WI38 (cell line): ENCODE data around the gene CDKN1A.

Source experiments
- H3K4me3 ChIP-seq: 2 replicates; pipeline ENCODE4 v1.5.1; 2011; ENCODE audit warnings: low read depth, mild to moderate bottlenecking, control low read depth, low read length
- CTCF ChIP-seq: IDR thresholded peaks from 2 replicates; pipeline ENCODE4 v1.5.1; 2012; ENCODE audit warnings: low read depth, mild to moderate bottlenecking, control low read depth, low read length

The CDKN1A gene

GRCh38 chr6:36725581-36725980 is 47.1 kb downstream of the CDKN1A start:
- H3K4me3 ChIP-seq = no peak overlapping the region
- no peak for TF ChIP-seq CTCF

- no peak for TF ChIP-seq CTCF
- H3K4me3 ChIP-seq = no peak overlapping the region
These were observed 49.0 kb downstream of the CDKN1A start for GRCh38 chr6:36727505-36728021.

- no peak for TF ChIP-seq CTCF
- no peak overlapping the region for H3K4me3 ChIP-seq
These were observed 50.0 kb downstream of the CDKN1A start for GRCh38 chr6:36728289-36729160.

- no peak overlapping the region for H3K4me3 ChIP-seq
- TF ChIP-seq CTCF = no peak
These were observed 50.6 kb downstream of the CDKN1A start for GRCh38 chr6:36729161-36729524.

GRCh38 chr6:36730424-36731380 is 52.2 kb downstream of the CDKN1A start:
- TF ChIP-seq CTCF = no peak
- no peak overlapping the region for H3K4me3 ChIP-seq

- H3K4me3 ChIP-seq = no peak overlapping the region
- TF ChIP-seq CTCF = no peak
These were observed 53.3 kb downstream of the CDKN1A start for GRCh38 chr6:36731622-36732310.
